Measurements from ENCODE around the gene MYH7B. TPM values are rescaled to one million over a fixed set of nuclear protein-coding genes. Genes with fewer than 3 reads are reported as not detected.

MYH7B gene
- total RNA-seq, 2 donors from 2014 or later, result 24.4 to 34.9 TPM

- Histone ChIP-seq H3K36me3 (peaks cover 92% of the 10 kb centered on the region), H3K27ac (peak overlapping the region in 1 of 2 donors; percentile 24), H3K4me3 (no peak overlapping the region), H3K4me1 (peaks cover 0 to 5% of the 10 kb centered on the region in 2 donors), H3K27me3 (no peaks in the 10 kb centered on the region), H3K9me3 (no peaks in the 10 kb centered on the region)
- DNase-seq (ENCODE audit: low spot score), result no peak
- no peak for TF ChIP-seq CTCF (IDR thresholded peaks at IDR 0.05)
These were observed 39.0 kb downstream of the MYH7B start for GRCh38 chr20:34994509-34995131.

- DNase-seq (ENCODE audit: low spot score), result no peak
These were observed 39.5 kb downstream of the MYH7B start for GRCh38 chr20:34995192-34995591.

GRCh38 chr20:34995696-34996095, 40.0 kb downstream of the MYH7B start:
- H3K9me3 ChIP-seq, result no peaks in the 10 kb centered on the region
- peaks cover 0 to 5% of the 10 kb centered on the region in 2 donors for H3K4me1 ChIP-seq
- no peak overlapping the region for H3K4me3 ChIP-seq
- no peaks in the 10 kb centered on the region for H3K27me3 ChIP-seq
- peaks cover 92% of the 10 kb centered on the region for H3K36me3 ChIP-seq
- peak overlapping the region in 1 of 2 donors; percentile 24 for H3K27ac ChIP-seq
- no peak for TF ChIP-seq CTCF (IDR thresholded peaks at IDR 0.05)
- DNase-seq (ENCODE audit: low spot score), result no peak

More at GRCh38 chr20:34995192-34995591, 39.5 kb downstream of the MYH7B start:
- peaks cover 92% of the 10 kb centered on the region for H3K36me3 ChIP-seq
- peak overlapping the region in 1 of 2 donors; percentile 24 for H3K27ac ChIP-seq
- TF ChIP-seq CTCF (IDR thresholded peaks at IDR 0.05), result no peak
- peaks cover 0 to 5% of the 10 kb centered on the region in 2 donors for H3K4me1 ChIP-seq
- no peaks in the 10 kb centered on the region for H3K27me3 ChIP-seq
- H3K9me3 ChIP-seq, result no peaks in the 10 kb centered on the region
- H3K4me3 ChIP-seq, result no peak overlapping the region

GRCh38 chr20:34996243-34997028, 40.8 kb downstream of the MYH7B start:
- H3K36me3 ChIP-seq, result peaks cover 94% of the 10 kb centered on the region
- H3K4me3 ChIP-seq, result no peak overlapping the region
- no peaks in the 10 kb centered on the region for H3K27me3 ChIP-seq
- DNase-seq (ENCODE audit: low spot score), result no peak
- peak overlapping the region in 1 of 2 donors; percentile 26 for H3K27ac ChIP-seq
- no peaks in the 10 kb centered on the region for H3K9me3 ChIP-seq
- peaks cover 0 to 5% of the 10 kb centered on the region in 2 donors for H3K4me1 ChIP-seq
- no peak for TF ChIP-seq CTCF (IDR thresholded peaks at IDR 0.05)

- Histone ChIP-seq H3K27ac (peak overlapping the region in 1 of 2 donors; percentile 26), H3K4me3 (no peak overlapping the region), H3K36me3 (peaks cover 97% of the 10 kb centered on the region), H3K9me3 (no peaks in the 10 kb centered on the region), H3K4me1 (peaks cover 0 to 5% of the 10 kb centered on the region in 2 donors), H3K27me3 (no peaks in the 10 kb centered on the region)
- TF ChIP-seq CTCF (IDR thresholded peaks at IDR 0.05), result no peak
- DNase-seq (ENCODE audit: low spot score), result no peak
These were observed 41.5 kb downstream of the MYH7B start for GRCh38 chr20:34997131-34997561.

All from right atrium auricular region (tissue), 2 donors.